GM19468 (cell line): ENCODE results near the gene PTCSC3.

Source experiments
- ATAC-seq: cut with Tn5 transposase; IDR thresholded peaks from one replicate; pipeline ENCODE4 v1.9.1; 2021; ENCODE audit warnings: mild to moderate bottlenecking, moderate library complexity, moderate number of reproducible peaks; ENCODE audit not compliant: unreplicated experiment; ENCODE audit errors: extremely low read depth

PTCSC3 gene

DNA sequence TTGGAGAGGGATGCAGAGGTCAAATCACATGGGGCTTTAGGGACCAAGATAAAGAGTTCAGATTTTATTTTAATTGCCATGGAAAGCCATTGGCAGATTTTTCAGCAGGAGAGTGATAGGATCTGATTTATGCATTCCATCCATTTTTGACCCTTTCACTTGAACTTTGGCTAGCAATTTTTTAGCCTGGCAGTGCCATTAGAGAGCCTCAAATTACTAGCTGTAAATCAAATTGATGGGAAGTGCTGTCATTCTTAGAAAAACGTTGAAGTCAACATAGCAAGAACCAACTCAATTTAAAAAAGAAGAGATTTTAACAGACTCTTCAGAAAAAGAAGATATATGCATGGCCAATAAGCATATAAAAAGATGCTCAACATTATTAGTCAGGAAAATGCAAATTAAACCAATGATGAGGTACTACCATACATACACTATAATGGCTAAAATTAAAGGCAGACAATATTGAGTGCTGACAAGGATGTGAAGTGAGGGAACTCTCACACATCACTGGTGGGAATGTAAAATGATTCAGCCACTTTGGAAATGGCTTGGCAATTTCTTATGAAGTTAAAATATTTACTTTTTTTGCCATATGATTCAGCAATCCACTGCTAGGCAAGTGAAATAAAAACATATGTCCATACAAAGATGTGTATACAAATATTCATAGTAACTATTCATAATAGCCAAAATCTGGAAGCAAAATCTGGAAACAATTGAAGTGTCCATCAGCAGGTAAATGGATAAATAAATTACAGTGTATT lies 89.7 kb downstream of the PTCSC3 start:
- ATAC-seq: no peak

DNA sequence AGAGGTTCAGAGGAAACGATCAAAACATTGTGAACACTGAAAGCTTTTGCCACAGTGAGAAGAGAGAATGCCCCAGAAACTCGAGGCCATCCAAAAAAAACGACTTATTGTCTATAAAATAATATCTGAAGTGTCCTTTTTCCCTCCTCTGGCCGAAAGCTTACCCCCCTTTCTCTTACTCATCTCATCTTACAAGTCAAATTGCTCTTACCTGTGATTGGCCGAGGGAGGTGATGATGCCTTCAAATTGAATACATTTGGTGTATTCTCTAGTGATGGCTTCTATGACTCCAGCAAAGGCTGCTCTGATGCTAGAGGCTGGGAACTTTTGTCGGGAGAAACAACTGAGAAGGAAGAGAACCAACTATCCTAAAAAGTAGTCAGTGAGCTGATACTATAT lies 90.7 kb downstream of the PTCSC3 start:
- no peak for ATAC-seq
